Measurements from ENCODE around the gene PTPRK.

Gene PTPRK

DNA sequence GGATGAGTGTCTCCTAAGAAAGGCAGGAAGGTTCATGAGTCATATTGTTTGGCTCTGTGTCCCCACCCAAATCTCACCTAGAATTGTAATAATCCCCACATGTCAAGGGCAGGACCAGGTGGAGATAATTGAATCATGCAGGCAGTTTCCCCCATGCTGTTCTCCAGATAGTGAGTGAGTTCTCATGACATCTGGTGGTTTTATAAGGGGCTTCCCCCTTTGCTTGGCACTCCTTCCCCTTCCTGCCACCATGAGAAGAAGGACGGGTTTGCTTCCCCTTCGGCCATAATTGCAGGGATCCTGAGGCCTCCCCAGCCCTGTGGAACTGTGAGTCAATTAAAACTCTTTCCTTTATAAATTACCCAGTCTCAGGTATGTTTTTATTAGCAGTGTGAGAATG, 542.2 kb downstream of the PTPRK start:
- peak; percentile 46 for DNase-seq

DNA sequence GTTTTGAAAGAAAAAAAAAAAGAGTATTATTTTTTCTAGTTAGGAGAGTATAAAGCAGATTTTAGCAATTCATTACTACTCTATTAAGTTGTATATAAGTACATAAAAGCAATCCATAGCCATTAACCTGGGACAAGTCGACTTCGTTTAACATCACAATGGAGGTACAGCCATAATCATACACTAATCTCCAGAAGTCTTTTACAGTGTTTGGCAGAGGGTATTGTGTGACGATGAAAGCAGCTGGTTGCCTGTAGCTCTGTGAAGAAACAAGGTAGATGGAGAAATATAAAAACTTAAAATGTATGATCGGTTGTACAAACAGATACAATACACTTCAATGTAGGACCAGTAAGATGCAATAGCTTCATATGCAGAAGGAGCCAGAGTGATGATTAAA, 543.6 kb downstream of the PTPRK start:
- DNase-seq, result no peak

DNA sequence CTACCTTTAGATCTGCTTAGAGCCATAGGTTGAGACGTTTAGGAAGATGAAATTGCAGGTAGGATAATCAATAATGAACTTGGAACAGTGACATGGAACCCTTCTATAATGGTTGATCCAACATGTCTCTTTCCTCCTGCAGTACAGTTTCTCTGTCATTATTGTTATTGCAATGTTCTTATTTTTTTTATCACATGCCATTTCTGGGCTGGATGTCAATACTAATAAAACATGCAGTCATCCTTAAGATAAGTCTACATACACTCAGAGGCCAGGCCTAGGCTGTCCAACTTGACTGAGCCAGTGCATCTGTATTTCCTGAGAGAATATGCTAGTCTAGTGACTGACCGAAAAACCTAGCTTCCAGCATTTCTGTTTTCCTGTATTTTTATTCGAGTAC, 544.3 kb downstream of the PTPRK start:
- no peak for DNase-seq

DNA sequence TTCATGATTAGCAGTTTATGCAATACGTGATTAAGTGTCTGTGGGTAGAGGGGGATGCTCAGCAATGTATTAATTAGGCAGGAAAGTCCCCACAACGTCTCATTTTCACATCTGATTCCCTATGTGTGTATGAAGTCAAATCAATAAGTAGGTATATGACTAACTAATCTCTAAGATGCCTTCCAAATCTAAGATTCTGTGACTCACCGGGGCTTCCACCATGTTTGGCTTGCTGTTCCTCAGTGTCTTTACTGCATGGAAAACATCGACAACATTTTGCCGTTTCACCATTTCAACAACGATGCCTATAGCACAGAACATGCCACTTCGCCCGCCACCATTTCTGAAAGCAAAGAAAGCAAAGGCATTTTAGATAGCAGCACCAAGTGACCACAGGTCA, 547.6 kb downstream of the PTPRK start:
- DNase-seq, result no peak

DNA sequence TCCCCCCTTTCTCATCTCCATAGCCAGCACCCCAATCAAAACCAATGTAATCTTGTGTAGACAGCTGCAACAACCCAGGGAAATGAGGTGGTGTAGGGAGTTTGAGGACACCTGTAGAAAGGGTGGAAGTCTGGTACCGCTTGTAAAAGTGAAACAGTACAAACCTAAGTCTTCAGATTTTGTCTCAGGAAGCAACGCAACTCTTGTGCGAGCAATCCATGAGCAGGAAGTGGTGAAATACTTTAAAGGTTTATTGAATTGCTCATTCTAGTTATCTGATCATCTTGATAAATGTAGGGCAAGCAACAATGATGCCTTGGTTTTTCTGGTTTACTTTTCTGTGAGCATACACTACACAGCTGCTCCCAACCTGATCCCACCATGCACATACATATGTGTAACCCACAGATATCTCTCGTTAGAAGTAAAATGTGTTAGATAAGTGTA, 548.4 kb downstream of the PTPRK start:
- DNase-seq, result peak; percentile 82

DNA sequence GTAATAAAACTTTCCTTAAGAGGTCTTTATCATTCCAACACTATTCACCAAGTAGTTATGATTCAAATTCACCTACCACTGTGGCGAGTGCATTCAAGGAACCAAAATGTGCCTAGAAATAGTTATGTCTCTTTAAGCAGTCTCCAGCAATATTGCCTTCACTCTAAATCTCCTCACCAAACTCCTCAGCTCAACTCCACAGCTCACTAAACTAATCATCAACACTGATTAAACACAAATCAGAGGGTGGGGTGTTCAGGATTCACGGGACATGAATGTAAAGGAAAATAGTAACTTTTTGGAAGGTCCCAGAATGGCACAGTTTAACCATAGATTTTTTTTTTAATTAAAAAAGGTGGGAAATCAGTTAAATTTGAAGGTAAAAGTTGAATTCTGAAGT, 549.0 kb downstream of the PTPRK start:
- DNase-seq, result no peak

DNA sequence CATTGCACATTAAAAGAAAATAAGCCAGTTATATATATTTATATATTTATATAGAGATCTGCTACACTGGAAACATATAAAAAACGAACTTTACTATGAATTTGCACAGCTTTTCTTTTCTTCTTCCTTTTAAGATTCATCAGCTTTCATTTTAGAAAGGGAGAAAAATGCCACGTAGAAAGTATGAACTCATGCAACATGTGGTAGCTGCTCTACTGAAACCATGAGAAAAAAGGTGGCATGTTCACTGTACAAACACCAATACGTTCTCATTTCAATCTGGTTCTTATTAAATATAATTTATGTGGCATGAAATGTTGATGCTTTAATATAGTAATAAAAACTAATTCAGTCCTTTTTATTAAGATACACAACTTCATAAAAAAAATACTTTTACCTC, 550.7 kb downstream of the PTPRK start:
- DNase-seq, result no peak

DNA sequence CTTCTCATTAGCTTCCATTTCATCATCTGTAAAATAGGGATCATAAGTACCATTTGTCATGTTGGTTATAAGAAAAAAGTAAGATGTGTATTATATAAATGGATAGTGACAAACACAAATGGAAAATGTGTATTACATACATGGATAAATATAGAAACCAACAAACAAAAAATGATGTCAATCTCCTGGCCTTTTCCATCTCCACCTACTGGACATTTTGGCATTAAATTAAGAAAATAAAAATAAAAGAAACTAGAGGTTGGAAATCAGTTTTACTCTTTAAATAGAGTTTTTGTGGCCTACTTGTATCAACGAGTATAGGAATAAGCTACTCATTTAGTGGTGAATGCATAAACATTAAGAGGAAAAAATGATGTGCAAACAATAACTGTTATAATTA, 552.0 kb downstream of the PTPRK start:
- no peak for DNase-seq

DNA sequence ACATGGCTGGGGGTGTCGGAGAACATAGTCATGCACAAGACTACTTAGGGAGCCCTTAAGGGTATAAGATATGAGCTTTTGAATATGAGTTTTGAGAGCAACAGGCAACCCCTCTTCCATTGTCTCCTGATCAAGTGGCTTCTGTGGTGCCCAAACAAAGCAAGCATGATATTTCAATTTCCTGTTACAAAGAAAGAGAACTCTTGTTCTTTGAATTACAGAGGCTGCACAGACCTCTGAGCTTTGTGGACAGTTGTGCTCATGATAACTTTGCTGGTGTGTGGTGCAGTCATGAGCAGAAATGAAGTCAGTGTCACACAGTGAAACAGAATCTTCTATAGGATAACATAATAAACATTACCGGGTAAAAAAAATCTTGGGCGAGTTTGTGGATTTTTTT, 552.7 kb downstream of the PTPRK start:
- no peak for DNase-seq

DNA sequence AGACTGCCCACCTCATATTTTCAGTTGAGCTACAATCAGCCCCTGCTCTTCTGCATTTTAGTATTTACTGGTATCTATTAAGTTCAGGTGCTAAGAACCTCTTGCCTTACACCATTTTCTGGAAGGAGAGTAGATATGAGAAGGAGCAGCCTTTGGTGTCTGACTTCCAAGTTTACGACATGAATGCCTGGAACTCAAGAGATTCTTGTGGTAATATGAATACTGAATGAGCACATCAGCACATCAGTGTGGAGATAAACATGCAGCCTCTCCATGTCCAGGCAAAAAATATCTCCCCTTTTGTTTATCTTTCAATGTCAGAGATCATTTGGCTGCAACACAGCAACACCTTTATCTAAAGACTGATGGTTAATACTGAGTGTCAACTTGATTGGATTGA, 553.8 kb downstream of the PTPRK start:
- no peak for DNase-seq

DNA sequence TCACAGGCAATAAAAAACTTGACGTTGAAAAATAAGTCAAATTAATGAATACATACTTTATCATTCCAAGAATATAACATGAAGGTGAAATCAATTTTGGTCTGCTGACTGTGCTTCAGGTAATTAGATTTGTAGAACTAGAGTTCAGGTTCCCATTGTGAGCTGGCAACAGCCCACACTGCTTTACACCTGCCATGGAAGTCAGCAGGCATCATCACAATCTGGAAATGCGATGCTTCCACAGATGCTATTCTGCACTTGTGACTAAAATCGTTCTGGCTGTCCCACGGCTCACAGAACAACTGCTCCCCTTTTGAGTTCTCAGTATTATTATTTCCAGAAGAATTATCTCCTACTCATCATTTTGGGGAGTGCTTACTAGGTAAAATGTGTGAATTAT, 556.9 kb downstream of the PTPRK start:
- no peak for DNase-seq

DNA sequence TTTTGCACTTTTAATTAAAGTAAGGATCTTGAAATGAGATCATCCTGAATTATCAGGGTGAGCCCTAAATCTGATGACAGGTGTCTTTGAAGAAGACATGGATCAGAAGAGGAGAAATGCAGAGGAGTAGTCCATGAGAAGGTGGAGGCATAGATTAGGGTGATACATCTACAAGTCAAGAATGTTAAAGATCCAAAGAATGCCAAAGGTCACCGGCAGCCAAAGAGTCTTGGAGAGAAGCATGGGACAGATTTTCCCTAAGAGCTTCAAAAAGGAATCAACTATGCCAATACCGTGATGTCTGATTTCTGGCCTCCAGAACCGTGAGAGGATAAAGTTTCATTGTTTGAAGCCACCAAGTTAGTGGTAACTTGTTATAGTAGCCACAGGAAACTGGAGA, 560.5 kb downstream of the PTPRK start:
- no peak for DNase-seq

DNA sequence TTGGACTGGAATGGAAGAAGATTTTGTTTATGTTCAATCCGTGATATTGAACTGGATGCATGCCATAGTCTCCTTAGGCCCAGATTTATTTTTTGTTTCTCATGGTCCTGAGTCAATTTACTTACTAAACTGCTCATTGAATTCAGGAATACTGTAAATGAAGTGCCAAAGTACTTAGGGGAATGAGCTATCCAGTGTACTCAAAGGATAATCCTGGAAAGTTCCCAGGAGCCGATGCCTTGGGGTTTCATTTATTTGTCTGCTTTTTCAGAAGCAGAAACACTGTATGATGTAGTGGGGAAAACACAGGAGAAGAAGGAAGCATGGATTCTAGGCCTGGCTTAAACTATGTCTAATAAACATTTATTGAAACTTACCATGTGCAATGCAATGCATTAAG, 563.4 kb downstream of the PTPRK start:
- no peak for DNase-seq

DNA sequence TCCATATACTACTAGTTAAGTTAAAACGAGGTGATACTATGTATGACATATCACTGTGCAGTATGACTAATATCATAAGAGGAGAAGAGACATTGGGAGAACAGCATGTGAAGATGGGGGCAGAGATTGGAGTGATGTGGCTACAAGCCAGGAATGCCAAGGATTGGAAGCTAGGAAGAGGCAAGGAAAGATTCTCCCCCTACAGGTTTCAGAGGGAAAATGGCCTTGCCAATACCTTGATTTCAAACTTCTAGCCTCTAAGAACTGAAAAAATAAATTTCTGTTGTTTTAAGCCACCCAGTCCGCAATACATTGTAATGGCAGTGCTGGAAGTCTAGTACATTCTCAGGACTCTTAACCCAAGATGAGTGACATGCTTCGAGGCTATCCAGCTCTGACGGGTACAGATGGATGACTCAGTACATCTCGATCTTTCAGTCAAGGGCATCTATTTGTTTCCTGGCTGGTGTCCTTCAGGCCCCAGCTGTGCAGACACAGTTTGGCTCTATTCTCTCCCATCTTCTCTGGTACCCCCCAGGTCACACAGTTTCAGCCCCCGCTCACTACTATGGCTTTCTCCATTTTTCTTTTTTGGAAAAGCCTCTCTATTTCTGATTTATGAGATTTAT, 564.0 kb downstream of the PTPRK start:
- no peak for DNase-seq

DNA sequence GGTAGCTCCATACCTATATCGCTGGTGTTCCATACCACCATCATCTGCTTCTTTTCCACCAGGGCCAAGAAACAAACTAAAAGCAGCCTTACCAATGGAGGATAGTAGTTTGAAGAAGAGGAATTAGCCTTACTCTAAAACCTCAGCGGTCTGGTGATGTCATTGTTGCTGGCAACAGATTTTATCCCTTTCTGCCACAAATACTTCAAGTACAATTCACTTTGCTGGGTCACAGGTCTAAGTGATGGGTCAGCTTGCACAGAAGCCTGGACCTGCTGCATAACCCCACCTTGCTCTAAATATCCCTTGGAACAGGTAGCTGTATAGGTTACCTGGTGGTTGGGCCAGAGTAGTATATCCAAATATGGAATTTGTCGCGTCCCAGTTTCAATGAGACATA, 566.3 kb downstream of the PTPRK start:
- no peak for DNase-seq

DNA sequence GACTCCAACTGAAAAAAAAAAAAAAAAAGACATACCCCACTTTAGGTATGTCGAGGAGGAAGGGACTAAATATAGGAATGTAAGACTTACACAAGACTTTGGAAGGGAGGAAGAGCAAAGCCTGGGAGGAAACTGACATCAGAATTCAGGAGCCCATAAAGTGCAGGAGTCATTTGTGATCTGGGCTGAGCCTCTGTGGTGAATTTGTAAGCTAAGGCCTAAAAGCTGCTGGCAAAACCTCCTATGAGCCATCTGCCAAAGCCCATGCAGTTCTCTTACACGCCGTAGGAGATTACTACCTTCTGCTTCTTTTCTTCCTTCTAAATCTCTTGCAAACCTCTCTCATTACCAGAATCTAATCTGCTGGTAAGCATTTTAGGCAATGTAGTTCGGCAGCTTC, 567.6 kb downstream of the PTPRK start:
- DNase-seq, result no peak

DNA sequence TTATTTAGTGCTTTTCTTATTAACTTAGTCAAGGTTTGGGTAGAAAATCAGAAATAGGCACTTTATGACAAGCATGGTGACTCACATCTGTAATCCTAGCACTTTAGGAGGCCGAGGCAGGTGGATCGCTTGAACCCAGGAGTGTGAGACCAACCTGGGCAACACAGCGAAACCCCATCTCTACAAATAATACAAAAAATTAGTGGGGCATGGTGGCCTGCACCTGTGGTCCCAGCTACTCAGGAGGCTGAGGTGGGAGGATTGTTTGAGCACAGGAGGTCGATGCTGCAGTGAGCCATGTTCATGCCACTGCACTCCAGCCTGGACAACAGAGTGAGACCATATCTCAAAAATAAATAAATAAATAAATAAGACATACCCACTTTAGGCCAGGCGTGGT, 568.2 kb downstream of the PTPRK start:
- DNase-seq, result no peak

DNA sequence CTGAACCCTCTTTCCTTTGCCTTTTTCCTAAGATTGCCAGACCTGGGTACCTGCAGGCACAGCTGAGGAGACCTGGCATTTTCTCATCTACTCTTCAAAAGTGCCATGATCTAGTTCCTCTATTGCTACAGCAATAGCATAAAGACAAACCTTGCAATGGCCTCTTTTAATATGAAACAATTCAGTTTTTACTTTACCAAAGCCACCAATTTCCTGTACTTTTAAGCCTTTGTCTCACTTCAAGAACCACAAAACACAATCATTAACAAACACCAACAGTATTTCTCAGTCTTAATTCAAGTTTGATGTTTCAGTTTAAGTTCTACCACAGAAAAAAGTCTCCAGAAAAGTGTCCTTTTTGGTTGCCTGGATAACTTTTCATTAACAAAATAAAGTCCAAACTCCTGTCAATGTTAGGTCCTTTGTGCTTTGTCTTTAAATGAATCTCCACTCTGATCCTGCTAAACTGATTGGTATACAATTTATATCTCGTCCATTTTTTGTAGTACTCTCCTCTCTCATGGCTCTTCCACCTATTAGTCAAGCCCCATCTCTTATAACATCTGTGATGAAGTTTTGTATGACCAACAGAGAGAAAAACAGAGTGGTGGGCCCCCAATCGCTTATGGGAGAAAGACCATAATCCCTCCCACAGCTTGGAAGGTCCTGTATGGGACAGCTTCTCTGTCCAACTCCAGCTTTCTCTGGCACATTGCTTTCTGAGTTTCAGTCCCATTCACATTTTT, 569.1 kb downstream of the PTPRK start:
- DNase-seq, result peak; percentile 58

DNA sequence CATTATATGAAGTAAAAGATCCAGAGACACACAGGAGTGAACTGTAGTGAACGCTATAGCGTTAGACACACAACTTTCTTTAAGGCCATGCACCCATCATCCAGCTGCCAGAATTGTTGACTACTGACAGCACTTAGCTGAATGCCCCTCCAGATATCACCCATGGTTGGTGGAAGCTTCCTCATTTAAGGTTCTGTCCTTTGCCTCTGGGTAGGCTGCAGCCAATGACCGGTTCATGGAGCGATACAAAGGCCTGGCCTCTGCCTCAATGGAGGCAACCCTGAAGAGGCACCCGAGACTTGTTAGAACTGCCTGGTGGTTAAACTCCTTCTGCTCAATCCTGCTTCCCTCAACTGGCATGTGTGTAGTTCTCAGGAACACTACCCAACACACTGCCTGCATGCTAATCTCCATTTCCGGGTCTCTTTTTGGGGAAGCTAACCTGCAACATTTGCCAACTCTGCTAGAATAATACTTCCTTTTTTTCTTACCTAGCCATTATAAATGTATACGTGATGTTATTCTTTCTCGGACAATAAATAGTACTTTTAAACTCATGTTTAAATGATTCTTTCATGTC, 569.7 kb downstream of the PTPRK start:
- no peak for DNase-seq

DNA sequence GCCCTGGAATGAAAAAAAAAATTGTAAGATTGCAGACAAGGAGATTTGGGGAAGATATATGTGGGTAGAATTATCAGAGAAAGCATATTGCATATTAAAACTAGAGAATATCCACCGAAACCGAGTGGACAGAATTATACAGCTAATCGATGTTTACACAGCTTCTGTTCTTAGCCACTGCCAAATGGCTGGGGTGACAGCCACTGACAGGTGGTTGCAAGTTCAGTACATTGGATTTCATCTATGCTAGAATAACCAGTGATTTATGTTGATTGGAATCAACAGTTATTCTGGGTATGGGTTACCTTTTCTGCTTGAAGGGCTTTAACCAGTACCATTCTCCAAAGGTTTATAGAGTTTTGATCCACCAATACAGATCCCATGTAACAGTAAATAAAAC, 571.1 kb downstream of the PTPRK start:
- no peak for DNase-seq

DNA sequence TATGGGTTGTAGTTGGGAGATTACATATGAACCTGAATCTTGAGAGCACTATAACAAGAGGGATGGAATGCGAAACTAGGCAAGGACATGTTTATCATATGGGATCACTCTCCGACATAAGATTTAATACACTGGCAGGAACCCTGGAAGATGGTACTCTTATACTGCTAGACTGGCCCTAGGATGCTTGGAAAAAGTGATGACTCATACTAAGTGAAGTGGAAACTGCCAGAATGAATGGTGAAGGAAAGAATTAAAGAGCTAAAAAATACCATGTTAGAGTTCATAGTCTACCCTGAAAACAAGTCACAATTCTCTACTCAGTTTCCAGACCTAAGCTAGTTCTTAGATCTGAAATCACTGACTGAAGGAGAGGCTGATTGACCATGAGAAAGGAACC, 574.0 kb downstream of the PTPRK start:
- DNase-seq, result no peak

DNA sequence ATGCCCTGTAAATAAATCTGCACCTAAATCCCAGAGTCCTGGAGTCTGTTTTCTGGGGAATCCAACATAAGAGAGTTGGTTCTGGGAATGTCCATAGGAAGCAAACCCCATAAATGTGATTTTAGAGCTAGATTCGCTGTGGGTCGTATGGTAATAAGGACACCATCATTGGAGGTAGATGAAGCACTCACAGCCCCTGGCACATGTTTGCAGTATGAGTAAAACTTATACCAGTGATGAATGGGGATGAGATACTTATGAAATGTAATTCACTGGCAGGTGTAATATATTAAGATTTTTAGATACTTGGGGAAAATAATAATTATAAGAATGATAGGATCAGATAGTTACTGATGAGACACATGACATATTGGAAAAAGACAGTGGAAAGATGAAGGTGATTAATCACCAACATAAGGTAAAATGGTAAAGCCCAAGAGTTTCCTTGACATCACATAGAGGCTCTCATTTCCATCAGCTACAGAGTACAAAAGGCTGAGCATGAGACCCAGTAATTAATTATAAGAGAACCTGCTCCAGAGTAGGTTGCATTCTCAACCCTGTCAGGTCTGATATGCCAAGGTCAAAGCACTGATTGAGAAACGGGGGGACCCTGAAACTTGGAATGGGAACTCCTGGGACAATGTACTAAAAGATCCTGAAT, 574.8 kb downstream of the PTPRK start:
- DNase-seq, result no peak

DNA sequence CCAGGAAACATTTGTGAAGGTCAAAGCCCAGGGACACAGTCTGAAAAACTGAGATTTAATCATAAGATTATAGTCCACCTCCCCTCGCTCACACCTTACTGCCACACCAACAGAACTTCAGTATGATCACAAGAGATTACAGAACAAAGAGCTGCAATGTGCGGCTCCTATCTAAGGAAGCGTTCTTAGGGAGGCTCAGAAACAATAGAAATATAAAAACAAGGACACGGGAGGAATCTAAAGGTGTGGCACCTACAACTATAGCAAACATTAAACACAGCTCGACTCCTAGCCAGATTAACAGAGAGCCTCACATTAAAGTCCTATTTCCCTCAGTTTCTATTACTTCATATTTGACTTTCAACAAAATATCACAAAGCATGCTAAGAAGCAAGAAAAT, 579.2 kb downstream of the PTPRK start:
- DNase-seq, result no peak

DNA sequence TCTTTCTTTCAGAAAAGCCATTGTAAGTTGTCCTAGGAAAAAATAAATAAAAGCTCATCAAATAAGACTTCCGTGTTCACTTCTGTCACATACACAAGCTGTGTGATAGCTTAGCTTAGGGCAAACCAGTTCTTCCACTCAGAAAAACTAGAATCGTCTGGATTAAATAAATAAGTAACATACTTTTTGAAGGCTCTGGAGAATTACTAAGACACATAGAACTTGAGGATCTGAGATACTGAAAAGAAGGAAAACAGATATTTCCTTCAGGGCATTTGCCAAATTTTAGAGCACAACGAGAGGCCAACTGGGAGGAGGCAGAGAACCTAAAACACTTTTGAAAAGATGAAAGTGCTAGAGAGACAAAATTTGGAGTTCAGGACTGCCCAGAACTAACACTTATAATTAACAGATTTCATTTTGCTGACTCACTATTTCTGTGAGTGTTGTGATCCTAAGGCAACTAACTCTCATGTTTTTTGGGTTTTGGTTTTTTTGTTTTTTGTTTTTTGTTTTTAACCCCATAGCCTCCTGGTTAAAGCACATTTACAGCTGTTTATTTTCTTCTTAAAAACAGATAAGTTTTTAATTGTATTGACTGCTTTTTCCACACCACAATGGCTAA, 580.8 kb downstream of the PTPRK start:
- peak; percentile 22 for DNase-seq
